Adrenal gland (tissue), 5 donors: ENCODE results near the gene TDRD9.

Source experiments
- POLR2A ChIP-seq, 2 donors: fragments of 450-650 bp; IDR thresholded peaks; one replicate each; pipeline ENCODE4 v1.6.1; 2017; ENCODE audit warnings: antibody characterized with exemption in 2 of 2, mild to moderate bottlenecking in 2 of 2, moderate library complexity in 1 of 2
- TF ChIP-seq, protein P1 (sequence below), 6 experiments: fragments of 450-650 bp in 4 of 6; fragments of 200-600 bp in 2 of 6; sonication (generic) in 1 of 6; IDR thresholded peaks; 1 replicate in 5 of 6; 2 replicates in 1 of 6; pipeline versions ENCODE4 v1.5.1 to v1.8.0; 2016 to 2021; ENCODE audit warnings: antibody characterized with exemption in 6 of 6, mild to moderate bottlenecking in 2 of 6, moderate library complexity in 1 of 6
- donor health status: DM: no; HTN: no; CAD: no.

DNA sequence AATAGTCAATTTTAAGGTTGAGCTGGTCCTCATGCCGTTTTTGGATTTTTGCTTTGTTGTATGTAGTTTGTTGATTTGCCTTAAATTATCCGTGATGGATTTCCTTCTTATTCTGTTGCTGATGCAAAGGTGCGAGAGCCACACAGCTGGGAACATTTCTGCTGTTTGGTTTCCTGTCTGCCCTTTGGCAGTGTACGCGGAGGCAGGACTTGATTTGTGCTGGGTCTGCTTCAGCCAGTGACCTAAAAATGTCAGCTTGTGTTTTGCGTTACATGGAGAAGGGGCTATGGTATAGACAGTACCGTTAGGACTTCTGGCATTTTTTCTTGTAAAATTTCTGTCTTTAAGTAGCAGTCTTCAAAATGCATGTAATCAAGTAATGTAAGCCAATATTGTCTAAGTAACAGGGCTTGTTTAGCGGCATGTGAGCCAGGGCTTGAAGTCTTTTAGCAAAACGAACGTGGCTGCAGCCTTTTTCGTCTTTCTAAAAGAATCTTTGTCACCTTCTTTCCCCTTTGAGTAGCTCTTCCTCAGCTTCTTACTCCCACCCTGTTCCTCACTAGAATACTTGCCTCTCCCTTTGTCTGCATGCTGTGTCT lies 32.3 kb downstream of the TDRD9 start:
- TF ChIP-seq, protein P1, sequence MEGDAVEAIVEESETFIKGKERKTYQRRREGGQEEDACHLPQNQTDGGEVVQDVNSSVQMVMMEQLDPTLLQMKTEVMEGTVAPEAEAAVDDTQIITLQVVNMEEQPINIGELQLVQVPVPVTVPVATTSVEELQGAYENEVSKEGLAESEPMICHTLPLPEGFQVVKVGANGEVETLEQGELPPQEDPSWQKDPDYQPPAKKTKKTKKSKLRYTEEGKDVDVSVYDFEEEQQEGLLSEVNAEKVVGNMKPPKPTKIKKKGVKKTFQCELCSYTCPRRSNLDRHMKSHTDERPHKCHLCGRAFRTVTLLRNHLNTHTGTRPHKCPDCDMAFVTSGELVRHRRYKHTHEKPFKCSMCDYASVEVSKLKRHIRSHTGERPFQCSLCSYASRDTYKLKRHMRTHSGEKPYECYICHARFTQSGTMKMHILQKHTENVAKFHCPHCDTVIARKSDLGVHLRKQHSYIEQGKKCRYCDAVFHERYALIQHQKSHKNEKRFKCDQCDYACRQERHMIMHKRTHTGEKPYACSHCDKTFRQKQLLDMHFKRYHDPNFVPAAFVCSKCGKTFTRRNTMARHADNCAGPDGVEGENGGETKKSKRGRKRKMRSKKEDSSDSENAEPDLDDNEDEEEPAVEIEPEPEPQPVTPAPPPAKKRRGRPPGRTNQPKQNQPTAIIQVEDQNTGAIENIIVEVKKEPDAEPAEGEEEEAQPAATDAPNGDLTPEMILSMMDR (IDR thresholded peaks at IDR 0.05): no peak
- no peak for TF ChIP-seq POLR2A (IDR thresholded peaks at IDR 0.05)
